ENCODE results near the gene TNPO1.
A peak's percentile ranks its signal among the peaks of the same experiment; 100 is the strongest.

GRCh38 chr5:72814864-72815263, 1.6 kb upstream of the TNPO1 start:
- no peak for TF ChIP-seq HMGXB4 (CRISPR knock-in tag; IDR thresholded peaks at IDR 0.05; ENCODE audit: borderline replicate concordance)
- peak; percentile 78 for TF ChIP-seq MAFK (IDR thresholded peaks at IDR 0.05; ENCODE audit: partially characterized antibody)

Data from A549 (cell line).